ENCODE results near the gene SIX1.

Gene SIX1

DNA sequence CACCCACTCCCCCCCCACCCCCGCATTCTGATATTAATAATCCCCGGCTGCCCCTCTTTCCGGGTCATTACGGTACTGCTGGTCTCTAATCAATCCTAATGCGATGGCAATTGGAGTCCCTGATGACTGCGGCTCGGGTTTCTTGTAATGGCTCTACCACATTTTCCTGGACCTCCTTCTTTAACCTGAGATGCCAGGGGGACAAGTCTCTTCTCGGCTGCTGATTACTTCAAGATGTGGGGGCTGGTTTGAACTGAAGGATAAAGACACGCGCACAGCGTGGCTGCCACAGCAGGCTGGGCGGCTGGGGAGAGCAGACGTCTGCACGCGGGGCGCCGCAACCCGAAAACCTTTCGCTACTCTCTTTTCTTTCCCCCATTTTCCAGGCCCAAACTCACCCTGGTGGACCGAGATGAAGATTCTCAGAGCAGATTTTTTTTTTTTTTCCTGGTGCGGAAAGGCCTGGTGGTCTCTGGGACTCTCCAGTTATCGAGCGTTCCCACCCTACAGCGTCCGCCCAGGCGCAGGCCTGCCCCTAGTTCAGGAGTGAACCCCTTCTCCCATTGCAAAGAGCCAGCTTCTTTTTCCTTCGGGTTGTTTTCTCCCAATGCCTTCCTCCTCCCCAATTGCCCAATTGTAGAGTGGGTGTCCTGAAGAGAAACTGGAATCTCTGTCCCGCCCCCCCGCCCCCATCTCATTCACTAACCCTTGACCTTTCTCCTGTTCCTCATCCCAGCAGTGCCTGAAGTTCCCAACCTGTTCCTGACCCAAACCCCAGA lies 6.0 kb upstream of the SIX1 start:
- ATAC-seq: no peak

DNA sequence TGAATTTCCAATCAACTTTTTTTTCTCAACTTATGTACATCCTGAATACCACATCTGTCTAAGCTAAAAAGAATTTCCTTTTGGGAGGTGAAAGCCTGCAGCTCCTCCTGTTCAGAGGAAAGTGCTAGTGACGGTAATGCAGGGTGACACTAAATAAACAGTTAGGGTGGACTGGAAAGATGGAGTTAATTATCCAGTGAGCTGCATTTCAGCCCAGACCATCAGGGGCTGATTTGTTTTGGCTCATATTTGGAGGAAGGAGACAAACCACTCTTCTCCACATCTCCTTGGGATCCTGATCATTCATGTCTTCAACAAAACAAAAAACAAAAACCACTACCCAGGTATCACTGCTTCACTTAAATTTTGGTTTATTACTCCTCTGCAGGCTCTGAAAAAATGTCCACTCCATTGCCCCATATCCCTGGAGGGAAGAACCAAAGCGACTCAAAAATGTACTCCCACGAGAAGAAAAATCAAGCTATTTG lies 5.1 kb upstream of the SIX1 start:
- no peak for ATAC-seq

DNA sequence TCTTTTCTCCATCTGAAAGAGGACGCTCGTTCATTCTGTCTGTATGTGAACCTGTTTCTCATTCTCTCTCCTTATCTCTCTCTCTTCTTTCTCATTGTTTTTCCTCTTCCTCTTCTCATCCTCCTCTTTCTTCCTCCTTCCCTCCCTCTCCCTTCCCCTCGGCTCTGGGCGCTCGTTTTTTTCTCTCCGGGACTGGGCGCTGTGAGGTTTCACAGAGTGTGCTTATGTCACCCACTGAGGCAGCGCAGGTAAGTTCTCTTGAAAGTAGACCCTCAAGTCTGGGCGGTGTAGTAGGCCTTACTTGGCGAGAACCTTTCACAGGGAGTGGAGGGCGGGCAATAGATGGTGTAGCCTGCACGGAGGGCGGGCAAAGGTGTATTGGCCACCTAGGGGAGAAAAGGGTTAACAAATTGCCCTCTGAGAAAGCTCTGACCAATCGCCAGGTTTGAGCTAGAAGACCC lies 4.5 kb upstream of the SIX1 start:
- ATAC-seq: no peak

DNA sequence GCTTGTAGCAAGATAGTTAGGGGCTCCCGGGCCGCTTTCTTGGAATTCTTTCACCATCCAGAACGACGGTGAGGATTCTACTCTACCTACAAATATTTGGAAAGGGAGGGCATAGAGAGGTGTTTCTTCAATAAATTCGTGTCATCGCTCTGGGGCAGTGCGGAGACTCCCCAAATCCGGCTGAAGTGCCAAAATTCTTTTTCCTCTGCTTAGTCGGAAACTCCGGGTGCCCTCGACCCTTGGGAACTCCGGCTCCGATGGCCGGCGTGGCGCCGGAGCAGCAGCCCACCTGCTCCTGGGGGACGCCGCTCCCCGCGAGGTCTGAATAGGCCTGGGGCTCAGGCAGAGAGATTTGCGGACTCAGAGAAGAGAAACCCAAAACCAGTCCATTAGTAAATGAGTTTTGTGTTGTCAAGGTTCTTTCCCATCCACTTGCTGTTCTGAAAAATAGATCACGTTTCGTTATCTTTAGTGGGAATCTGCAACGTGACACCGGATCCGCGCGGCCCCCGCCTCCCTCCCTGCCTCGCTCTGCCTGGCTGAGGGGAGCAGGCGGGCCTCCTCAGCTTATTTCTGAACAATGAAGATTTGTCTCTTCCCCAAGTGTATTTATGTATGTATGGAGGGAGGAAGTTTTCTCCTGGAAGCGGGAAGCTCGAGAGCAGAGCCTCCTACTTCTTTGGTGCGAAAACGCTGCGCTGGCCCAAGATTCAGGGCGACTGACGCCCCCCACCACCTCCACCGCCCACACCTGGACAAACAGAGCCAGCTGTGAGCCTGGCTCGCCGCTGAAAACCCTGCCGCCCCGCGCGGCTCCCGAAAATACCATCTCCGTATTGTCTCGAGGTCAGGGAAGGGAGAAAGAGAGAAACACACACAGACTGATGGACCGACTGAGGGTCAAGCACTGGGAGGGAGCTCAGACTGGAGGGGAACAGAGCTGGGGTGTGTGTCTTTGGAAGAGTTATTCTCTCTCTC lies 3.7 kb upstream of the SIX1 start:
- no peak for ATAC-seq

DNA sequence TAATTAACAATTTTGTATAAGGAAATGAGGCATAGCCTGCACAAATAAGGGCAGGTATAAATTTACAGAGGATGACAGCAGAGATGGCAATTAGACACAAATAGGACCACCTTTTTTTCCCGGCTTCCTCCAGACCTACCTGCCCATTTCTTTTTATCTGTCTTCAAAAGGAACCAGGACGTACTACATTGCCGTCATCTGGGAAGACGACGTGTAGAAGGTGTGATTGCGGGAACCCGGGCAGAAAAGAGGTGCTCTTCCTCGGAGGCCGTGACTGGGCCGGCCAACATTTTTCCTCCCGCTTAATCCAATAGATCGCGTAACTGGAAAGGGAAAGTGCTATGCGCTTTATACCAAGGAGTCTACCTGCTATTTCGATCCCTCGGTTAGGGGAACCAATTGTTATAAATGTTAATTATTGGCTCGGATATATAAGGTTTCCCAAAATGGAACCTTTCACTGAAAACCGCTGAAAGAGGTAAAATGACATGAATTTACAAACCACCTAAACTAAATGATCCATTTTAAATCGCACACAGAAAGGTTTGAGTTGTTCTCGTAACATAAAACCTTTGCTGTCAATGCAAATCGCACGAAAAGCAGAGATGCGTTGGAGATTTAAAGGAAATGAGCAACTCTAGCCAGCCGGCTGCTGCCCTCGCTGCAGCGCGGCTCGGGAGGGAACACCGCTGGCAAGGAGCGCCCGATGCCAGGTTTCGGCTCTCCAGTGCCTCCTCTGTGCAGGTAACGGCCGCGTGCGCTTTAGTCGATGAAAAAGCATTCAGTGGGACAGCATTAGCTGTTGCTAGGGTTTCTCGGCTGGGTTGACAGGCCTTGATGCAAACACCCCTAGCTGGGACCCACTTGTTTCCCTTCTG lies 2.8 kb upstream of the SIX1 start:
- ATAC-seq: no peak

DNA sequence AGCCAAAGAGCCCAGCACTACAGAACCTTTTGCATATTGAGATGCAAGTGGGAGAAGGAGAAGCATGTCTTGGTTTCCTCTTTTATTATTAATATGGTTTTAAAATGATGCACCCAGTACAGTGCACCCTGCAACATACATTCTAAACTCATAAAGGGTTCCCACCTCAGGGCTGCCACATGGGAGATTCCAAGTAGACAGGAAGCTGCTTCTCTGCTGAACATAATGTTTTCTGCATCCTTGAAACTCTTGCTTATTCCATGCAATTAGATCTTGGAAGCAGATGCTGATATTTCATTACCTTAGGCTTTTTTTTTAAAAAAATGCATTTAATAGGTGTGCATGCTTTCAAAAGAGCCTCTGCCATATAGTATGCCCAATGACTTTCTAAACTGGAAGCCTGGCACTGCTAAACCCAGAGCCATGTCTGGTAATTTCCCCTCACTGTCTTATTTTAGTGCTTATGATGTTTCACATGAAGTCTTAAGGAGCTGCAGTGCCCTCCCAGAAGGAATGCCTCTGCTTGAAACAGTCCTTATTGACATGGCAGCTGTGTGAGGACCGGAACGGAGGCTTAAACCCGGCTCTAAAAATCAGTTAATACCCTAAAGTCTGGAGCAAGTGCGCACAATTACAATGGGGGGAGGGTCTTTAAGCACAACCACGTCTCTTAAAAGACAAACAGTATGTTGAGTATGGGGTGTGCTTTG lies 2.0 kb upstream of the SIX1 start:
- no peak for ATAC-seq

DNA sequence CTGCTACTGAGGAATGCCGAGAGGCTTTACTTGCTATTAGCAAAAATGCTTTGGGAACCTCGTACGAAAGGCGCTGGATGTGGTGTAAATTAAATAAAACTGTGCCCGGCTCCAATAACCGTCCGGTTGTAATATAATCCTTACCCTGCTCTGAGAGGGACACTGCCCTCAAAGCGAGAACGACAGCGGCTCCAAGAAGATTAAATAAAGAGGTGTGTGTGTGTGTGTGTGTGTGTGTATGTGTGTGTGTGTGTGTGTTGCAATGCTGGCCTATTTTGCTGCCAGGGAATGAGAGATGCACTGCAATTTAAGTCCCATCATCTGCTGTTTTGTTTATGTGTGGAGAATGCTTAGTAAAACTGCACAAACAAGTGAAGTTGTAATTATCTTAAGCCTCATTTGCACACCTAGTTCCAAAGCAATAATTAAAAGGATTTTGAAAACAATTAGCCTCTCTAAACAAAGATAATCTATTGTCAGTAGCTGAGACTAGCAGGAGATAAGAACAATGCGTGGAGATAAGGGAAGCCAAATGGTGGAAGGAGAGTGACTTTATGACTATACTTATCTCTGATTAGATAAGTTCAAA lies 1.2 kb upstream of the SIX1 start:
- ATAC-seq: no peak

DNA sequence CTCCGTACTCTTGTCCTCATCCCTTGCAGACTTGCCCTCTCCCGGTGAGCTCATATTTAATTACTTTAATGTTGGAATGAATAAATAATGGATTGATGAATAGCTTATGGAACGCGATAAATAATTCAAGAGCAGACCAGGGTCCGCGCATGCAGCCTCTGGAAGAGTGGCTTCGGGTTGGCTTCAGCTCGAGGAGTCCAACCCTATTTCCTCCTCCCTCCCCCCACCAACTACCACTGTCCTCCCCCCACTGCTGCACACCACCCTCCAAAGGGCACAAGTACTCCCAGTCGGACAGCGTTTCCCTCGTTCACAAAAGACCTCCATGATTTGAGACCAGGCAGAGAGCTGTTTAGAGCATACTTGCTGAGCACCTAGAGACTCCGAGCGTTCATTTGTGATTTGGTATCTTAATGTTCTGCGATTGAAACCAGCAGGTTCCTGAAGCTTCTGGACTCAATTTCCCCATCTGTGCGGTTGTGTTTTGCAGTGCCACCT lies 647 bp upstream of the SIX1 start:
- no peak for ATAC-seq

DNA sequence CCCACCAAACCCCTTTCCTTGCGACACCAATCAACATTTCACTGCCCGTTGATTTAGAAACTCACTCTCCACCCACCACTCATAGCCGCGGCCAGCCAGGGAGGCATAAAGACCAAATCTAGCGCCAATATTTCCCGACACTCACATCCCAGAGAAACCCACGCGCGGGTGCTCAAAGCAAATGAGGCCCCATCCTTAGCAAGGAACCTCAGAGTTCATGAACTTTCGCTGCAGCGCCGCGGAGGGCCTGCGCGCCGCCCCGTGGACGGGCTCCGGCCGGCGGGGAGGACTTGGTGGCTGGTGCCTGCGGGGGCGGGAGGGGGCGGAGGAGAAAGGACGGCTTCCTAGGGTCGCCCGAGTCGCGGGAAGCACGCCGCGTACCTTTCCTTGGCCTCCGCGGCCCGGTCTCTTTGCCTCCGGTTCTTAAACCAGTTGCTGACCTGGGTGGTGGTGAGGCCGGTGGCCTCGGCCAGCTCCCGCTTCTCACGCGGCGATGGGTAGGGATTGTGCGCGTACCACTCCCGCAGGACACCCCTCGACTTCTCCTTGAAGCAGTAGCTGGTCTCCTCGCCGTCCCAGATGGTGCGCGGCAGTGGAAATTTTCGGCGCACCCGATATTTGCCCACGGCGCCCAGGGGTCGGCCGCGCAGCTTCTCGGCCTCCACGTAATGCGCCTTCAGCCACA lies 886 bp downstream of the SIX1 start:
- no peak for ATAC-seq

DNA sequence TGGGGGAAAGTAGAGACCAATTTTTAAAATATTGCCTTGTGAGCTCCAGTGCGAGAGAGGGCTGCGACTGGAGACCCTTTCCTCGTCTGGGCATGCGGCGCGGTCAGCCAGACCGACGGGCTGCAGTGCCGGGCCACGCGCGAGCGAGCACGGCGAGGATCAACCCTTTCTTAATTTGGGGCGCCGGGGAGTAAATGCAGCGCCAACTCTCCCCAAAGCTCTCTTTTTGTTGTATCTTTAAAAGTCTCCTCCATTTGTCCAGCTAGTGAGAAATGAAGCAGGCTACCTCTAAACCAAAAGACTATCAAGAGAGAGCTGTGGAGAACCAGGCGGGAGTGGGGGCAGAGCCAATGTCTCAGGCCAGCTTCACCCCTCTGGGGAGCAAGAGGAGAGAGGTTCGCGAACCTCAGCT lies 1.4 kb downstream of the SIX1 start:
- no peak for ATAC-seq

DNA sequence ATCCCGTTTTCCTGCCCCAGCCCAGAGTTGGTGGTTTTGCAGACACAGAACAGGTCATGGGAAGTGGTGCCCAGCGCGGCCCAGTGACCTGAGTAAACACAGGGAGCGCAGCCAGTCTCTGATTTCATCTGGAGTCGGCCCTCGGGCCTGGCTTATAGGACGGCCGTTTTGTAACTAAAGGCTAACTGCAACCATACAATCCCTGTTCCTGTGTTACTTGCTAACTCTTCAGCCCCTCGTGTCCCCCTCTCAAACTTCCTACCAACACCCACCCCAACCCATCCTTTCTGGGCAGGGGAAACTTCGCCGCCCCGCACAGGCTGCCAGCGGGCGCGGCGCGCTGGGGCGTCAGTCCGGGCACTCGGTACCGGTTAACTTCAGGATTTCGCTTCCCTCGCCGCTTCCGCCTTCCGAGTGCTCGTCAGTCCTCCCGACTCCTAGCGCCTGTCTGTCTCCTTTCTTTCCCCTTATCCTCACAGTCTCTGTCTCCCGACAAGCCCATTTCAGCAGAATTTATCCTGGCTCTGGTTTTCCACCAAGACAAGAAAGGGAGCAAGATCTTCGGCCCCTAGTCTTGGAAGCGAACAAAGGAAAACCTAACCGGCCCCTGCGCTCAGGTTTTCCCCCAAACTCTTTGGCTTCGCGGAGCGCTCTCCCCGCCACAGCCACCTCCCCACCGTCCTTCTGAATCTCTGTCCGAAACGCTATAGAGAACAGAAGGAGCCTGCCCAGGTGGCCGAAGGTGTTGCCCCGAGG lies 2.0 kb downstream of the SIX1 start:
- ATAC-seq: no peak

DNA sequence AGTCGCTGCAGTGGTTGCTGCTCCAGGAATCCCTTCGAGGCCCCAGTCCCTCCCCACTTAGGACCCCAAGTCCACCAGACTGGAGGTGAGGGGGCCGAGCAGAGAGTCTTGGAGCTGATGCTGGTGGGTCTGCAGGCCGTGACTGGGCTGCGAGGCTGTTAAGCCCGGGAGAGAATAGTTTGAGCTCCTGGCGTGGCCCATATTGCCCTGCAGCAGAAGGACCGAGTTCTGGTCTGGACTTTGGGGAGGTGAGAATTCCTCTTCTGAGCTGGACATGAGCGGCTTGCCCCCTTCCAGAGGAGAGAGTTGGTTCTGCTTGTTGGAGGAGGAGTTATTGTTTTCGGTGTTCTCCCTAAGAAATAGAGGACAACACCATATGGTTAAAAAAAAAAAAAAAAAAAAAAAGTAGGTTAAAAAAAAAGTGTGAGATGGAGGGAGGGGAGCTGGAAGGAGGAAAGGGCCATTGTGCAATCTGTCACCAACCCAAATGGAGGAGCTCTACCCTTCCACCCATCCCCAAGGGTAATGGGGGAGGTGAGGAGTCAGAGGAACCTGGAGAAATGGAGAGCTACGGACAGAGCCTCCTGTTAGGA lies 3.0 kb downstream of the SIX1 start:
- ATAC-seq: no peak

DNA sequence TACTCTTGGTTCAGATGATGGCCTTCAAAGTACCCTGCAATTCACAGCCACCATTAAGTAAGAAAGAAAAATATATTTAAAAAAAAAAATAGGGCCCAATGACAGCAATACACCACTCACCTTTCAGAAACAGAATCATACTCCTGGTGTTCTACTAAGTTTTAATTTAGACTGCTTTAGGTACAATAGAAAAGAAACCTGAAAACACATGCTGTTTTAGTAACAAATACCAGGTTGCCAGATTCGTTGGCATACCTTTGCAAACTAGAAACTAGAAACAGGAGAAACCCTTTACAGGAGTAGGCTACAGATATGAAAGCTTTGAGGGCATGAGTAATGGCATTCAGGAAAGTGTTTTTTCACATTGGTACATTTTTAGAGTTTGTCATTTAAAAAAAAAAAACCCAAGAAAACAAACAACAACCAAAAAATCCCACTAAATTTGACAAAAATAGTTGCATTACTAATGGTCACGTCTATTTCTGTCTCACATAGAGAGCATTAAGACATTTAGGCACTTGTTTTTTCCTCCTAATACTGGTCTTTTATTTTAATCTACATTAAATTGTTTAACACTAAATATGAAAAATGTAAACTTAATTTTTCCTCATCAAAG lies 4.0 kb downstream of the SIX1 start:
- ATAC-seq: no peak

DNA sequence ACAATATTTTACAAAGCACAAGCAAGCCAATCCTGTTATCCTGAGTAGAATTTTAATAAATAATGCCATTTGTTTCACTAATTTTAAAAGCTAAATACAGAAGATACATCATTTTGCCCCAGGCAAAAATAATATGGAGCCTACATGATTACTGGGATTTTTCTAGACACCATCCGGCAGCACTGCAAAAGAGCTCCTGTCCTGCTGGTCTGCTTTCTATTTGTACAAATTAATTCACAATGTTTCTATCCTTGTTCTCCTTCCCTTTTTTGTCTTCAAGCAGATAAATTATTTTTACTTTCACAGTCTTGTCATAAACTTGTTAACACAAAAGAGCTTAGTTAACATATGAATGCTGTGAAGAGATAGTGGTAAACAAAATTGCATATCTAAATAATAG lies 4.6 kb downstream of the SIX1 start:
- no peak for ATAC-seq

DNA sequence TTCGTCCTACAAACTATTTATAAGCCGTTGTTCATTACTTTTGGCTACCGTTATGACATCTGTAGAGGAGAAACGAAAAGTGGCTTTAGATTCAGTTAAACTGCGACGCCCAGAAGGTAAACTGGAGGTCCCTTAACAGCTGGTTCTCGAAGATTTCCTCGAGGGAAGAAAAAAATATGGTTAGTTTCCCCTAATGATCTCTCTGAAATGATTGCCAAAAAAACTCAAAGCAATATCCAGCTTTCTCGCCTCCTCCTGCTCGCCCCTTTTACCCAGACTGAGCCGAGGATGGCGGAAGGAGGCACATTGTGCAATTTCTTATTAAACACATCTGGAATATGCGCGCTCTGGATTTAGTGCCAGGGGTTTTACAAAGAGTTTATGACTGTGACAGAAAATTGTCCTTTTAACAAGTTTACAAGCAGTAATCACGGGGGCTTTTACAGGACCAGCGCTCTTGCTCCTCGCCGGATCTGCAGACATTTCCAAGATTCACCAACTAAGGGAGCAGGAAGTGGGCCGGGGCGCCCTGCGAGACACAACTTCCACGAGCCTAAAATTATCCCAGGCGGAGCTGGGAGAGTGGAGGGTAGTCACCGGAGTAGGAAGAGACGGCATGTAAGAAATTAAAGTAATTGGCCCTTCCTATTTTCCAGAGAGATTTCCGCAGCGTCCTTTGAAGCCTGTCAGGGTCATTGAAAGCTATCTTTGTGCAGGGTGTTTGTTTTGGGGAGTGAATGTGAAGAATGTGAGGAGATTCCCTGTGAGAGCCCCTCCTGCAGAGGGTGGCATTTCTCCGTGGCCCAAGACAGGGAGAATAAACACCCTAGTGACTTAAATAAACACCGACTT lies 5.6 kb downstream of the SIX1 start:
- ATAC-seq: no peak

DNA sequence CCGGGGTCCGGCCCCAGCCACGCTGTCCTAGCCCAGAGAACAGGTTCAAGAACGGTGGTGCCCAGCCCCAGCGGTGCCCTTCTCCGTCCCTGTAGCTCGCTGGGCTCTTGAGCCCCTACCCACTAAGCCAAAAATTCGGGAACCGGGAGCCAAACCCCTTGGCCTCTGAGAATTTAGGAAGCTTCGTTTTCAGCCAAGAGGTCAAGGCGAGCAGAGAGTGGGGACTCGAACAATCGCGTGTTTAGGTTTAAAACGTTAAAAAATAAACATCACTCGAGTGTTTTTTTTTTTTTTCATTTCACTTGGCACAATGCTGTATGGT lies 6.2 kb downstream of the SIX1 start:
- ATAC-seq: no peak

DNA sequence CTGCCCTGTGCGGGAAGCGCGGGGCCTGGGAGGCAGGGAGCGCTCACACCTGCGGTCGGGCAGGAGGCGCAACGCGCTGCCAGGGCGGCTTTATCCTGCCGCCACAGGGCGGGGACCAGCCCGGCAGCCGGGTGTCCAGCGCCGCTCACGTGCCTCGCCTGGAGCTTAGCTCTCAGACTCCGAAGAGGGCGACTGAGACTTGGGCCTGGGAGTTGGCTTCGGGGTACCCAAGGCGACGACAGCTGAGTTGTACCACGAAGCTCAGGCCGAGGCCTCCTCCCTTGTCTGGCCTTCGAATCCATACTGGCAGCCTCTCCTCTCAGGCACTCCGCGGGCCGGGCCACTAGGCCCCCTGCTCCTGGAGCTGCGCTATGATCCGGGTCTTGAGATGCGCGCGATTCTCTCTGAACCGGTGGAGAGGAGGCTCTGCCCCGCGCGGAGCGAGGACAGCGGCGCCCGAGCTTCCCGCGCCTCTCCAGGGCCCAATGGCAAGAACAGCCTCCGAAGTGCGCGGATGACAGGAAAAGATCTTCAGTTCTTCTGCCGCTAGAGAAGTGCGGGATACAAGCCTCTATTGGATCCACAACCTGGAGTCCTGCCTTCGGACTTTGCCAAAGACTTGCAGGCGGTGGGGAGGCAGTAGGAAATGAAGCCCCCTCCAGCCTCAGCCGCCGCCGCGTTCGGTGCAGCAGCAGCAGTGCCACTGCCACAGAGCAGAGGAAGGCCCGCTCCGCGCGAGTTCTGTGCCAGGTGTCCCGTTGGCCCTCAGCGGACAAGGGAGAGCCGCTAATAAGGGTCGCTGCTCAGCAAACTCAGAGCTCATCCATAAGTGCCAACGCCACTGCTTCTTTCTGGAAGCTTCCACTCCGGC lies 6.8 kb downstream of the SIX1 start:
- ATAC-seq: no peak
